ENCODE results near the gene CALY.

GRCh38 chr10:133347710-133348517, 11.2 kb upstream of the CALY start:
- TF ChIP-seq CTCF (IDR thresholded peaks at IDR 0.05; ENCODE audit: insufficient read depth, low read length, poor library complexity, severe bottlenecking) (no peak), EZH2phosphoT487 (conservative IDR thresholded peaks at IDR 0.05; ENCODE audit: low read length) (no peak)
